GM18907 (cell line): ENCODE data around the gene CFAP99.

ENCODE experiments used
- ATAC-seq: cut with Tn5 transposase; IDR thresholded peaks from one replicate; pipeline ENCODE4 v1.9.1; 2021; ENCODE audit warnings: mild to moderate bottlenecking, moderate library complexity; ENCODE audit not compliant: unreplicated experiment

The CFAP99 gene

GRCh38 chr4:2390146-2390545, 28.6 kb upstream of the CFAP99 start:
- no peak for ATAC-seq

- no peak for ATAC-seq
Observed at GRCh38 chr4:2390784-2391421, 27.9 kb upstream of the CFAP99 start.

- ATAC-seq = no peak
Observed at GRCh38 chr4:2393353-2394270, 25.1 kb upstream of the CFAP99 start.

- ATAC-seq = no peak
Observed at GRCh38 chr4:2394528-2394927, 24.2 kb upstream of the CFAP99 start.

- no peak for ATAC-seq
Observed at GRCh38 chr4:2395038-2395437, 23.7 kb upstream of the CFAP99 start.

- no peak for ATAC-seq
Observed at GRCh38 chr4:2395584-2395983, 23.2 kb upstream of the CFAP99 start.

- no peak for ATAC-seq
Observed at GRCh38 chr4:2396781-2397368, 21.9 kb upstream of the CFAP99 start.

GRCh38 chr4:2397596-2398379, 21.0 kb upstream of the CFAP99 start:
- no peak for ATAC-seq

- no peak for ATAC-seq
Observed at GRCh38 chr4:2399216-2399615, 19.5 kb upstream of the CFAP99 start.

GRCh38 chr4:2399631-2400190, 19.0 kb upstream of the CFAP99 start:
- no peak for ATAC-seq

GRCh38 chr4:2400841-2401609, 17.7 kb upstream of the CFAP99 start:
- ATAC-seq = no peak

GRCh38 chr4:2401610-2401983, 17.2 kb upstream of the CFAP99 start:
- no peak for ATAC-seq

GRCh38 chr4:2402048-2402842, 16.5 kb upstream of the CFAP99 start:
- ATAC-seq = no peak

GRCh38 chr4:2402941-2403340, 15.8 kb upstream of the CFAP99 start:
- no peak for ATAC-seq

- ATAC-seq = no peak
Observed at GRCh38 chr4:2406406-2406805, 12.3 kb upstream of the CFAP99 start.

GRCh38 chr4:2406920-2407319, 11.8 kb upstream of the CFAP99 start:
- ATAC-seq = no peak

GRCh38 chr4:2407991-2408342, 10.8 kb upstream of the CFAP99 start:
- no peak for ATAC-seq

- no peak for ATAC-seq
Observed at GRCh38 chr4:2408401-2408958, 10.3 kb upstream of the CFAP99 start.

- no peak for ATAC-seq
Observed at GRCh38 chr4:2408976-2409375, 9.8 kb upstream of the CFAP99 start.
